Pancreas (tissue), 10 donors: ENCODE data around the gene MAPT. TPM values are rescaled to one million over a fixed set of nuclear protein-coding genes. Genes with fewer than 3 reads are reported as not detected.

Experiments used
- ATAC-seq, 4 donors: fragments of 200-7000 bp; cut with Tn5 transposase; one replicate each; pipeline versions ENCODE4 v1.8.0 to v1.9.1; 2020; ENCODE audit warnings: mild to moderate bottlenecking in 4 of 4, moderate library complexity in 4 of 4
- DNase-seq, 6 donors: peaks; one replicate each; pipeline ENCODE4 v3.0.0-alpha.2; 2020
- FAIRE-seq: peaks from 2 replicates; lab custom pipeline; 2012; peaks lifted over from hg19 to GRCh38; lab: Jason Lieb, UNC
- H3K27ac ChIP-seq, 4 donors: fragments of 200-600 bp; sonication (generic); 1 replicate in 3 of 4; 2 replicates in 1 of 4; pipeline versions ENCODE4 v1.5.0 to v1.8.0; 2020
- H3K27me3 ChIP-seq, 4 donors: fragments of 200-600 bp; one replicate each; pipeline ENCODE4 v1.8.0; 2021
- H3K36me3 ChIP-seq, 3 donors: fragments of 200-600 bp; sonication (generic) in 1 of 3; one replicate each; pipeline versions ENCODE4 v1.5.0 to v1.8.0; 2020 to 2021
- H3K4me1 ChIP-seq, 3 donors: fragments of 200-600 bp; one replicate each; pipeline ENCODE4 v1.8.0; 2021
- H3K4me3 ChIP-seq, 4 donors: fragments of 200-600 bp; sonication (generic) in 2 of 4; one replicate each; pipeline versions ENCODE4 v1.5.0 to v1.8.0; 2020 to 2021
- H3K9me3 ChIP-seq, 4 donors: fragments of 200-600 bp; one replicate each; pipeline ENCODE4 v1.8.0; 2021
- WGBS, 2 donors: extraction: QIAGEN DNeasy Blood & Tissue Kit; methylation state at CpG; one replicate each; pipeline ENCODE4 v1.1.7; 2013; 5-methylcytosine and 5-hydroxymethylcytosine counted together
- intact Hi-C, 3 donors: fragments of 100-400 bp; cut with DNase I; formaldehyde crosslinking; loops; one replicate each; pipeline versions ENCODE4 v1.11.1 to v1.14.2; 2022
- polyA plus RNA-seq, 2 donors: library from polyadenylated mRNA; stranded (reverse); fragments of 200-250 nt; gene quantifications; one replicate each; pipeline ENCODE4 v1.2.3, GENCODE V29; 2013
- total RNA-seq, 6 donors: library from RNA; stranded (reverse); fragmentation: NEBNext Ultra II Directional in 4 of 6; extraction: Animal tissue kit (Norgen Biotek cat#: 25700) in 4 of 6; gene quantifications; one replicate each; pipeline versions ENCODE4 v1.2.1 to v1.2.4, GENCODE V29; 2021 to 2023
- TF ChIP-seq, protein P1 (sequence below), 4 donors: fragments of 200-600 bp; sonication (generic) in 3 of 4; IDR thresholded peaks; one replicate each; pipeline versions ENCODE4 v1.5.0 to v1.8.0; 2021; ENCODE audit warnings: antibody characterized with exemption in 4 of 4
- donor health status: healthy with polysubstance abuse.
- donor health status: DM: no; HTN: no; CAD: no; lungs with moderate emphysema.
- donor health status: DM: no; HTN: no; CAD: no.
- donor health status: control.
- donor health status: control.
- donor health status: Bipolar disorder and iron deficiency.
- donor health status: DM: yes; HTN: yes; CAD: no.
- donor health status: DM: no; HTN: no; CAD: no.
- donor health status: DM: no; HTN: no; CAD: no.
- donor health status: DM: yes; HTN: yes; CAD: no.

The MAPT gene
- total and polyA plus RNA-seq, 8 donors, result 1.1 to 3.2 (median 1.7) TPM

- FAIRE-seq (no peak), DNase-seq (peak in 1 of 6 donors; percentile 52), ATAC-seq (no peak)
- intact Hi-C loops, result no loop called here
- Histone ChIP-seq H3K27ac (peak overlapping the region; percentile 42 to 77 (median 58)), H3K9me3 (no peaks in the 10 kb centered on the region), H3K27me3 (no peaks in the 10 kb centered on the region), H3K4me1 (peaks cover 22 to 56% (median 49%) of the 10 kb centered on the region in 3 donors), H3K4me3 (no peak overlapping the region), H3K36me3 (no peaks in the 10 kb centered on the region)
- 62 to 72% methylated on average over 8 of the region's 8 CpGs for WGBS, 2 donors
- TF ChIP-seq, protein P1, sequence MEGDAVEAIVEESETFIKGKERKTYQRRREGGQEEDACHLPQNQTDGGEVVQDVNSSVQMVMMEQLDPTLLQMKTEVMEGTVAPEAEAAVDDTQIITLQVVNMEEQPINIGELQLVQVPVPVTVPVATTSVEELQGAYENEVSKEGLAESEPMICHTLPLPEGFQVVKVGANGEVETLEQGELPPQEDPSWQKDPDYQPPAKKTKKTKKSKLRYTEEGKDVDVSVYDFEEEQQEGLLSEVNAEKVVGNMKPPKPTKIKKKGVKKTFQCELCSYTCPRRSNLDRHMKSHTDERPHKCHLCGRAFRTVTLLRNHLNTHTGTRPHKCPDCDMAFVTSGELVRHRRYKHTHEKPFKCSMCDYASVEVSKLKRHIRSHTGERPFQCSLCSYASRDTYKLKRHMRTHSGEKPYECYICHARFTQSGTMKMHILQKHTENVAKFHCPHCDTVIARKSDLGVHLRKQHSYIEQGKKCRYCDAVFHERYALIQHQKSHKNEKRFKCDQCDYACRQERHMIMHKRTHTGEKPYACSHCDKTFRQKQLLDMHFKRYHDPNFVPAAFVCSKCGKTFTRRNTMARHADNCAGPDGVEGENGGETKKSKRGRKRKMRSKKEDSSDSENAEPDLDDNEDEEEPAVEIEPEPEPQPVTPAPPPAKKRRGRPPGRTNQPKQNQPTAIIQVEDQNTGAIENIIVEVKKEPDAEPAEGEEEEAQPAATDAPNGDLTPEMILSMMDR (IDR thresholded peaks at IDR 0.05), result no peak
These were observed 131.3 kb downstream of the MAPT start for GRCh38 chr17:46025510-46026165.

GRCh38 chr17:46026166-46027047 is 132.1 kb downstream of the MAPT start:
- H3K4me3 ChIP-seq, result no peak overlapping the region
- H3K9me3 ChIP-seq, result no peaks in the 10 kb centered on the region
- intact Hi-C loops, result no loop called here
- peaks cover 0 to 3% (median 3%) of the 10 kb centered on the region in 3 donors for H3K36me3 ChIP-seq
- WGBS, 2 donors, result 75 to 79% methylated on average over 17 of the region's 17 CpGs
- no peaks in the 10 kb centered on the region for H3K27me3 ChIP-seq
- peaks cover 22 to 60% (median 49%) of the 10 kb centered on the region in 3 donors for H3K4me1 ChIP-seq
- DNase-seq (peak in 1 of 6 donors; percentile 53), ATAC-seq (peak in 2 of 4 donors; percentile 0 to 7), FAIRE-seq (no peak)
- H3K27ac ChIP-seq, result peak overlapping the region; percentile 31 to 77 (median 56)
- TF ChIP-seq, protein P1 (IDR thresholded peaks at IDR 0.05), result no peak

DNA sequence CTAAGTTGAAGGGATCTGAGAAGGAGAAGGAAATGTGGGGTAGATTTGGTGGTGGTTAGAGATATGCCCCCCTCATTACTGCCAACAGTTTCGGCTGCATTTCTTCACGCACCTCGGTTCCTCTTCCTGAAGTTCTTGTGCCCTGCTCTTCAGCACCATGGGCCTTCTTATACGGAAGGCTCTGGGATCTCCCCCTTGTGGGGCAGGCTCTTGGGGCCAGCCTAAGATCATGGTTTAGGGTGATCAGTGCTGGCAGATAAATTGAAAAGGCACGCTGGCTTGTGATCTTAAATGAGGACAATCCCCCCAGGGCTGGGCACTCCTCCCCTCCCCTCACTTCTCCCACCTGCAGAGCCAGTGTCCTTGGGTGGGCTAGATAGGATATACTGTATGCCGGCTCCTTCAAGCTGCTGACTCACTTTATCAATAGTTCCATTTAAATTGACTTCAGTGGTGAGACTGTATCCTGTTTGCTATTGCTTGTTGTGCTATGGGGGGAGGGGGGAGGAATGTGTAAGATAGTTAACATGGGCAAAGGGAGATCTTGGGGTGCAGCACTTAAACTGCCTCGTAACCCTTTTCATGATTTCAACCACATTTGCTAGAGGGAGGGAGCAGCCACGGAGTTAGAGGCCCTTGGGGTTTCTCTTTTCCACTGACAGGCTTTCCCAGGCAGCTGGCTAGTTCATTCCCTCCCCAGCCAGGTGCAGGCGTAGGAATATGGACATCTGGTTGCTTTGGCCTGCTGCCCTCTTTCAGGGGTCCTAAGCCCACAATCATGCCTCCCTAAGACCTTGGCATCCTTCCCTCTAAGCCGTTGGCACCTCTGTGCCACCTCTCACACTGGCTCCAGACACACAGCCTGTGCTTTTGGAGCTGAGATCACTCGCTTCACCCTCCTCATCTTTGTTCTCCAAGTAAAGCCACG is 133.0 kb downstream of the MAPT start:
- ATAC-seq, result peak; percentile 49 to 71 (median 65)
- Histone ChIP-seq H3K27ac (peak overlapping the region; percentile 31 to 77 (median 56)), H3K27me3 (no peaks in the 10 kb centered on the region), H3K36me3 (peaks cover 0 to 10% (median 5%) of the 10 kb centered on the region in 3 donors), H3K9me3 (no peaks in the 10 kb centered on the region), H3K4me1 (peaks cover 22 to 60% (median 49%) of the 10 kb centered on the region in 3 donors), H3K4me3 (no peak overlapping the region)
- 36 to 38% methylated on average over 12 of the region's 12 CpGs for WGBS, 2 donors
- TF ChIP-seq, protein P1 (IDR thresholded peaks at IDR 0.05), result no peak
- FAIRE-seq, result no peak
- DNase-seq, result peak; percentile 72 to 90 (median 85)
- intact Hi-C loops, result no loop called here

- peak in 3 of 4 donors; percentile 8 to 14 (median 8) for ATAC-seq
- Histone ChIP-seq H3K4me1 (peaks cover 24 to 60% (median 49%) of the 10 kb centered on the region in 3 donors), H3K9me3 (no peaks in the 10 kb centered on the region), H3K36me3 (peaks cover 0 to 12% (median 5%) of the 10 kb centered on the region in 3 donors), H3K27me3 (no peaks in the 10 kb centered on the region), H3K27ac (peak overlapping the region; percentile 31 to 77 (median 56)), H3K4me3 (no peak overlapping the region)
- no peak for FAIRE-seq
- TF ChIP-seq, protein P1 (IDR thresholded peaks at IDR 0.05), result no peak
- intact Hi-C loops, result no loop called here
- no peak for DNase-seq
- 38% methylated on average over 4 of the region's 4 CpGs for WGBS, 2 donors
These were observed 133.6 kb downstream of the MAPT start for GRCh38 chr17:46027976-46028325.
